ENCODE results near the gene CCDC91. TPM values are rescaled to one million over a fixed set of nuclear protein-coding genes. Genes with fewer than 3 reads are reported as not detected.

The CCDC91 gene
- total RNA-seq, 4 donors from 2014 or later, result 48.6 to 95.3 (median 52.1) TPM

GRCh38 chr12:28507867-28508266 is 317.6 kb downstream of the CCDC91 start:
- TF ChIP-seq CTCF (IDR thresholded peaks at IDR 0.05; ENCODE audit: low read depth), result no peak

DNA sequence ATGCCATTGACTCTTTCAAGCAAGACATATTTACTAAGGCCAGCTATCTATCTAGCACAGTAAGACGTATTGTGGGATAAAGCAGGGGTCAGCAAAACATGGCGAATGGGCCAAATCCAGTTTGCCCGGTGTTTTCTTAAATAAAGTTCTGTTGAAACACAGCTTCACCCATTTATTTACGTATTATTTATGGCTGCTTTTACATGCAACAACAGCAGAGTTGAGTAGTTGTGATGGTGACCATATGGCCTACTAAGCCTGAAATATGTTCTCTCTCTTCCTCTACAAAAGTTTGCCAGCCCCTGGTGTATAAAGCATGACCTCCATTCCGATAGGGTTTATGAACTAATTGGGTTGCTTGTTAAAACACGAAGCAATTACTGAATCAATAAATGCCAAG is 322.1 kb downstream of the CCDC91 start:
- no peak for TF ChIP-seq CTCF (IDR thresholded peaks at IDR 0.05; ENCODE audit: low read depth)

- no peak for TF ChIP-seq CTCF (IDR thresholded peaks at IDR 0.05; ENCODE audit: low read depth)
These were observed 322.6 kb downstream of the CCDC91 start for GRCh38 chr12:28512876-28513275.

- no peak for TF ChIP-seq CTCF (IDR thresholded peaks at IDR 0.05; ENCODE audit: low read depth)
These were observed 323.7 kb downstream of the CCDC91 start for GRCh38 chr12:28513983-28514382.

- no peak for TF ChIP-seq CTCF (IDR thresholded peaks at IDR 0.05; ENCODE audit: low read depth)
These were observed 326.8 kb downstream of the CCDC91 start for GRCh38 chr12:28517101-28517500.

GRCh38 chr12:28527631-28528249 is 337.5 kb downstream of the CCDC91 start:
- TF ChIP-seq CTCF (IDR thresholded peaks at IDR 0.05; ENCODE audit: low read depth), result no peak

- TF ChIP-seq CTCF (IDR thresholded peaks at IDR 0.05; ENCODE audit: low read depth), result no peak
These were observed 345.0 kb downstream of the CCDC91 start for GRCh38 chr12:28535216-28535615.

Data from subcutaneous adipose tissue (tissue), 4 donors.